Medulla oblongata (tissue), 1 donor: ENCODE results near the gene CD247.

ENCODE experiments used
- DNase-seq: peaks from one replicate; pipeline ENCODE4 v3.0.0-alpha.2; 2015; ENCODE audit errors: extremely low spot score

Gene CD247

GRCh38 chr1:167413328-167413727 lies 105.0 kb downstream of the CD247 start:
- no peak for DNase-seq

DNA sequence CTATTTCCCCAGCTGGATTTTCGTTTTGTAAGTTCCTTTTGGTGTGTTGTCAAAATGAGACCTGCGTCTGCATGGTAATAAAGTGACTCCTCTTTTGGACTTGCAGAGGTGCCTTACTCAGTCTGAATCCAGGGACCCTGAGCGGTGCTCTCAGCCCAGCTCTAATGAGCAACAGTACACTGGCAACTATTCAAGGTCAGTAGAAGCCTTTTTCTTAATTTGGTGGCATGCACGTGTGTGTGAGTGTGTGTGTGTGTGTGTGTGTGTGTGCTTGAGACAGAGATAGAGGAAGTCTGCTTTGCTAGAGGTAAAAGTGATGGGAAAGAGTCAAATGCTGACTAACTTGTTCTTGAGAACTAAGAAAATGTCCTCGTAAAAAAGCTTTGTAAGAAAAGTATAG lies 105.4 kb downstream of the CD247 start:
- DNase-seq, result no peak

DNA sequence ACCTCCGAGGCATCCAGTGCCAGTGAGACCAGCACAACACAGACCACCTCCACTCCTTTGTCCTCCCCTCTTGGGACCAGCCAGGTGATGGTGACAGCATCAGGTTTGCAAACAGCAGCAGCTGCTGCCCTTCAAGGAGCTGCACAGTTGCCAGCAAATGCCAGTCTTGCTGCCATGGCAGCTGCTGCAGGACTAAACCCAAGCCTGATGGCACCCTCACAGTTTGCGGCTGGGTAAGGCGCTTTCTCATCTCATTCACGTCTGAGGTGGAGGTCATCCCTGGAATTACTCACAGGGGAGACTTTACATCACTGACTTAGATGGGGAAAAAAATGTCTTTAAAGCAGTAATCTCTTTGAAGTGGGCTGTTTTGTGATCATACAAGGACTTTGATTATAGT lies 106.3 kb downstream of the CD247 start:
- DNase-seq, result no peak

DNA sequence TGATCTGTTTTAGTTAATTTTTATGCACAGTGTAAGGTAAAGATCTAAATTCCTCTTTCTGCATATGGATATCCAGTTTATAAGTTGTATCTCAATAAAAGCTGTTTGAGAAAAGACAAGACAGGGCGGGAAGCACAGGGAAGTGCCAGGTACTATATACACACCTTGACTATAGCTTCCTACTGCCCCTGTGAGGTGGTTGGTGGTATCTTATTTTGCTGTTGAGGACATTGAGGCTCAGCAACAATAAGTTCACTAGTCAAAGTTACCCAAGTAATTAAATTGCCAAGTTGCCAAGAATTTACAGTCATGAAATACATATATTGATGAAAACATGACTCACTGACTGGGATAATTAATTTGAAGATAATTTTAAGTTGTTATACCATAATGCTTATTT lies 109.1 kb downstream of the CD247 start:
- DNase-seq, result no peak

GRCh38 chr1:167408355-167408754 lies 110.0 kb downstream of the CD247 start:
- DNase-seq, result no peak

DNA sequence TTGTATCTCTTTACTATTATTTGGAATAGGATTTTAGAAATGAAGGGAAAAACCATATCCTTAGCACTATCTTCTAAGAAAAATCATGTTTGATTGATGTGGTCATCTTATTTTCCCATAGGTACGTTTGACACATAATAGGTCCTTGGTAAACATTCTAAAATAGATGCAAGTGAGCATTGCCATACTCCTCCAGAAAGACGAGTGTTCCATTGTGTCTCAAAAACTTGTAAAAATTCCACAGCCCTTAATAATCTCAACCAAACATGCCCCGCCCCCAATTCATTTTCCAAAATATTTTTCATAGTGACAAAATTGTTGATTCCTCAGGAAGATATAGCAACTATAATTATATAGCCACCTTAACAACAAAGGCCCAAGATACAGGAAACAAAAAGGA lies 113.4 kb downstream of the CD247 start:
- no peak for DNase-seq

DNA sequence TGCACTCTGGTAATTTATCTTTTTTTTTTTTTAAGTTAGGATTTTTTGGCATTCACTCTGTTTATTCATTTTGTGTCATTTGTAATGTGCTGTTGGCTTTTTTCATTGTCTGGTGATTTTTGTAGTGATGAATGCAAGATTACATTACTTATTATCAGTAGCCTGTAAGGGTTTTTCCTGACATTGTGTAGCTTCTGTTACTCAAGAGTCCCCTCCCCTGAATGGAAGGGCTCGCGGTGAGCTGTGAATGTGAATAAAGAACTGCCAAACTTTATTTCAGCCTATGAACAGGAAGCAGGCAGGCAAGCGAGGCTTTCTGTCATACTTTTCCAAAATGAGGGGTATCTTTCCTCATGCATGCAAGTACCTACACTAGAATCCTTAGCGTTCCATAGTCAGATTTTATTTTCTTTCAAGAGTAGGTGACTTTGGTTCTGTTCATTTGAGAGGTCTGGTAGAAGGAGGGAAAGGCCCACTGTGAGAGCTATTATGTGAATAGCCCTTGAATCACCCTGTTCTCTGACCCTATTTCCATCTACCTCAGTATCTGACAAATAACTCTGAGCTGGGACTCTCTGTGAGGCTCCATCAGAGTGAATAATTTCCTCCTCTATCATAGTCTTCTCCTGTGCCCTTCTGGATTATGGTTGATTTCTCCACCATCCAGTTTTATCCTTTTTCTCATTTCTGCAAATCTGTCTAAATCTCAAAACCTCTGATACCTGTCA lies 114.0 kb downstream of the CD247 start:
- DNase-seq, result no peak

DNA sequence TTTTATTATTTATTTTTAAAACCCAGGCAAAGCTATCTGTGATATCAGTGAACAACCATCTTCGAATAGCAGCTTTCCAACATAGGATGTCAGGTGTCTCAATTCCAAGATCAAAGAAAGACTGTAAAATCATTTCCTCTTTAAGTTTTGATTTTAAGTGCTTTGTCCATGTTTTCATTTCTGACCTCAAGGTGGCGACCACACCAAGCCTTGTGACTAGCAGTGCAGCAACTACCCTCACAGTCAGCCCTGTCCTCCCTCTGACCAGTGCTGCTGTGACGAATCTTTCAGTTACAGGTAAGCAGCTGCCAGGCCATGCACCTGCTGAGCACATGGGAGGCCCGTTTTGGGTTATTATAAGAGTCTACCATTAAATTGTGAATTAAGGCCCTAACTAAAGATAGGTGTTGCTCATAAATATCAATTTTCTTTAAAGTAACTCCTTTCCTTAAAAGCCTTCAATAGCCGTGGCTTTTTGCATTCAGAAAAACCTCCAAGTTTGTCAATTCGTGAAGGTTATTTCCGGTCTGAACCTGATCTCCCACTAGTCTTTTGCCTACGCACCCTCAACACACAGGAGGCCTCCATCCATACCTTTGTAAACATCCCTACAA lies 117.0 kb downstream of the CD247 start:
- peak; percentile 42 for DNase-seq

- no peak for DNase-seq
These were observed 117.9 kb downstream of the CD247 start for GRCh38 chr1:167400359-167400953.

DNA sequence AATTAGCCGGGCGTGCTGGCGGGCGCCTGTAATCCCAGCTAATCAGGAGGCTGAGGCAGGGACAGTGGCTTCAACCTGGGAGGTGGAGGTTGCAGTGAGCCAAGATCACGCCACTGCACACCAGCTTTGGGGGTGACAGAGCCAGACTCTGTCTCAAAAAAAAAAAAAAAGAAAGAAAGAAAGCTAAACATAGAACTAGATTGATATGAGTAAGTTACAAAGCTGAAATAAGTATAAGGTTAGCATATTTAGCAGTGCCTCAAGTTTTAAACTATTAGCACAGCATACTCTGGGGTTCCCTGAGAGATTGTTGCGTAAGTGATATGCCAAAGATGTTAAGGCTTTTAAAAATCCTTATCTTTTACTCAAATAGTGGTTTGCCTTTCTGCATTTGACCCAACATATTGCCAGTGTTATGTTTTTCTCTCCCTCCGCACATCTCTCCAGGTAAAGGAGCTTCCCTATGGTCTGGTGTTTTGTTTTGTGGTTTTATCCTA lies 126.1 kb downstream of the CD247 start:
- DNase-seq, result no peak

DNA sequence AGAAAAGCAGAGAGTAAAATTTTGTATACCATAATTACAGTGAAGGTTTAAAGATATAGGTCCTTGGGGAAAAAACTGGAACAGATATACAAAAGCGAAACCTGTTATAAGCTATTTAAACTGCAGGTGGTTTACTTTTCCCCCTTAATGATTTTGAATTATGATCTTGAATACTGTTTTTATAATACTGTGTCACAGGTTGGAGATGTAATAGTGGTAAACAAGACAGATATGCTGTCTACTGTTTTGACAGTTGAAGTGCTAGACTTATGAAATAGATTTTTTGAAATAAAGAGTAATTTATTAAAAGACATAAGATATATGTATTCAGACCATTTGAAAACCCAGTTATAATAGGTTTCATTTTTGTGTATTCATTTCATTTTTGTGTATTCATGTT lies 129.4 kb downstream of the CD247 start:
- no peak for DNase-seq

DNA sequence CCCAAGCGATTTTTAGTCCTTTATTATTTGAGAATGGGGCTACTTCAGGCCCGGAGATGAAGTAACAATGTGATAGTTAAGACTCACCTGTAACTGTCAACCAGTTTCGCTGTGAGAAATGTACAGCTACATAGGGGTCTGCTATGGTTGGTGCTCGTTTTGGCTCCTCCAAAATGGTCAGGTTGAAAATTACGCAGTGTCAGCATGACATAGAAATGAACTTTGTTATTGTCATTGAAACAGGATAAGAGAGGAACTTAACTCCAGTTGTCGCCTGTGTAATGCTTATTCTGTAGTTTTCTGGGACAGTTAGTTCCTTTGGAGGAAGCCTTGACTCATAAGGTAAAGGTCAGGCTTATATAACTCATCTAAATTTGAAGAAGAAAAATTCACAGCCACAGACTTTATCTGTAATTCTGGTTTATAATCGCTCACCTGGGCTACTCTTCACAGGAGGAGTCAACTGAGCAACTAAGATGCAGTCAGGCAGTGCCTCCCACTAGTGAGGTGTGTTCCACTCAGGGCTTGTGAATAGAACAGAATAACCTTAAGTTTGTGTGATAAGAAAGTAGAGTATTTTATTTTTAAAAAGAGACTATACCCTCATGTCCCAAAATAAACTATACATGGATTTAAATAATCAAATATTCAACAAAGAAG lies 130.9 kb downstream of the CD247 start:
- DNase-seq, result no peak
